Renal pelvis (tissue), 12 donors: ENCODE measurements around the gene CGGBP1. TPM values are rescaled to one million over a fixed set of nuclear protein-coding genes. Genes with fewer than 3 reads are reported as not detected.

Experiments
- DNase-seq: peaks from one replicate; pipeline ENCODE4 v3.0.0-alpha.2; 2013
- long read RNA-seq, 16 experiments: transcript quantifications; one replicate each; lab custom pipeline, GENCODE V29; 2026
- polyA plus RNA-seq, 3 donors: library from polyadenylated mRNA; unstranded; fragments of 120-200 nt; gene quantifications; one replicate each; pipeline ENCODE4 v1.2.1, GENCODE V29; 2013; ENCODE audit not compliant: insufficient read length in 3 of 3

CGGBP1 gene, protein sequence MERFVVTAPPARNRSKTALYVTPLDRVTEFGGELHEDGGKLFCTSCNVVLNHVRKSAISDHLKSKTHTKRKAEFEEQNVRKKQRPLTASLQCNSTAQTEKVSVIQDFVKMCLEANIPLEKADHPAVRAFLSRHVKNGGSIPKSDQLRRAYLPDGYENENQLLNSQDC
- 100 to 1,000 TPM; 137 to 156 (median 140) TPM for polyA plus RNA-seq
- long read RNA-seq, donor 1, full-length matches to known transcripts, result 92 of 120 reads
- long read RNA-seq, donor 1, partial matches to known transcripts, result 28 of 120 reads
- long read RNA-seq, donor 1, other reads (novel, unspliced or antisense), result 0 of 120 reads
- long read RNA-seq, donor 2, full-length matches to known transcripts, result 131 of 131 reads
- long read RNA-seq, donor 2, partial matches to known transcripts, result 0 of 131 reads
- long read RNA-seq, donor 2, other reads (novel, unspliced or antisense), result 0 of 131 reads
- long read RNA-seq, donor 3, full-length matches to known transcripts, result 146 of 146 reads
- long read RNA-seq, donor 3, partial matches to known transcripts, result 0 of 146 reads
- long read RNA-seq, donor 3, other reads (novel, unspliced or antisense), result 0 of 146 reads
- long read RNA-seq, donor 4, full-length matches to known transcripts, result 105 of 110 reads
- long read RNA-seq, donor 4, partial matches to known transcripts, result 5 of 110 reads
- long read RNA-seq, donor 4, other reads (novel, unspliced or antisense), result 0 of 110 reads
- long read RNA-seq, donor 5, full-length matches to known transcripts, result 77 of 91 reads
- long read RNA-seq, donor 5, partial matches to known transcripts, result 14 of 91 reads
- long read RNA-seq, donor 5, other reads (novel, unspliced or antisense), result 0 of 91 reads
- long read RNA-seq, donor 6, full-length matches to known transcripts, result 175 of 247 reads
- long read RNA-seq, donor 6, partial matches to known transcripts, result 60 of 247 reads
- long read RNA-seq, donor 6, other reads (novel, unspliced or antisense), result 12 of 247 reads
- long read RNA-seq, donor 7, full-length matches to known transcripts, result 193 of 245 reads
- long read RNA-seq, donor 7, partial matches to known transcripts, result 52 of 245 reads
- long read RNA-seq, donor 7, other reads (novel, unspliced or antisense), result 0 of 245 reads
- long read RNA-seq, donor 8, full-length matches to known transcripts, result 56 of 56 reads
- long read RNA-seq, donor 8, partial matches to known transcripts, result 0 of 56 reads
- long read RNA-seq, donor 8, other reads (novel, unspliced or antisense), result 0 of 56 reads
- long read RNA-seq, donor 9, full-length matches to known transcripts, result 145 of 151 reads
- long read RNA-seq, donor 9, partial matches to known transcripts, result 6 of 151 reads
- long read RNA-seq, donor 9, other reads (novel, unspliced or antisense), result 0 of 151 reads
- long read RNA-seq, donor 10, full-length matches to known transcripts, result 131 of 147 reads
- long read RNA-seq, donor 10, partial matches to known transcripts, result 6 of 147 reads
- long read RNA-seq, donor 10, other reads (novel, unspliced or antisense), result 10 of 147 reads
- long read RNA-seq, donor 11, full-length matches to known transcripts, result 122 of 127 reads
- long read RNA-seq, donor 11, partial matches to known transcripts, result 5 of 127 reads
- long read RNA-seq, donor 11, other reads (novel, unspliced or antisense), result 0 of 127 reads
- long read RNA-seq, donor 12, full-length matches to known transcripts, result 168 of 226 reads
- long read RNA-seq, donor 12, partial matches to known transcripts, result 30 of 226 reads
- long read RNA-seq, donor 12, other reads (novel, unspliced or antisense), result 28 of 226 reads
- long read RNA-seq, donor 13, full-length matches to known transcripts, result 115 of 115 reads
- long read RNA-seq, donor 13, partial matches to known transcripts, result 0 of 115 reads
- long read RNA-seq, donor 13, other reads (novel, unspliced or antisense), result 0 of 115 reads
- long read RNA-seq, donor 14, result 0 reads
- long read RNA-seq, donor 15, full-length matches to known transcripts, result 147 of 175 reads
- long read RNA-seq, donor 15, partial matches to known transcripts, result 10 of 175 reads
- long read RNA-seq, donor 15, other reads (novel, unspliced or antisense), result 18 of 175 reads
- long read RNA-seq, donor 16, full-length matches to known transcripts, result 165 of 165 reads
- long read RNA-seq, donor 16, partial matches to known transcripts, result 0 of 165 reads
- long read RNA-seq, donor 16, other reads (novel, unspliced or antisense), result 0 of 165 reads

DNA sequence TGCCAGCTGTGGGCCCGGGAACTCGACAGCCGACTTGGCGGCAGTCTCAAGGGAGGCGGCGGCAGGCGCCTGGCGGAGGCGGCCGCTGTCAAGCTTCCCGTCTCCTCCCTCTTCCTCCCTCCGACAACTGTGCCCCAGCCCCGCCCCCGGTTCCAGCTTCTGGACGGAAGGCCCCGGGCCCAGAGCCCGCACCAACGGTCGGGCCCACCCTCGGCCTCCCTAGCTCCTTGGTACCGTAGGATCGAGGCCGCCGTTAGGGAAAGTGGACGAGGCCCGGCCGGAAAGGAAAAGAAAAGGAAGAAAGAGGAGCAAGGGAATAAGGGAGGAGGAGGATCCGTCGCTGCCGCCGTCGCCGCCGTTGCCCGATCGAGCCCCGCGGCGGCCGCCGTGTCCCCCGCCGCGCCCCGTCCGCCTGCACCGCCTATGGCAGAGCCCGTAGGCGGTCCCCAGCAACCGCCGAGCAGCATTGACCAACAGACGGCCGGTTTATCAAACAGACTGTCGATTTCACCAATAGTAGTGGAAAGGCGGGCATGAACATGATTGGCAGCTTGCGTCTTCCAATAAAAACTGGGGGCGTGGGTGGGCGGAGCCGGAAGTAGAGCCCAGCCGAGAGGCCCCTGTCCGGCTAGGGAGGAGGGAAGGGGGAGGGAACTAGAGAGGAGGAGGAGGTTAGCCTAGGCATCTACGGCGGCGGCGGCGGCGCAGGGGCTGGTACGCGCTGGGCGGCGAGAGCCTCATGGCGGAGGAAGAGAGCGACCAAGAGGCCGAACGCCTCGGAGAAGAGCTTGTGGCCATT lies at the start of gene CGGBP1, which contains the start of gene ZNF654:
TSS of gene CGGBP1 (minus strand) at position 425 of the 799 bp plus-strand sequence. CDS start 3,029 bp downstream, outside the sequence.
TSS of gene ZNF654 (plus strand) at position 675 of the 799 bp plus-strand sequence. CDS start at position 740, 65 bp downstream.
- DNase-seq, result peak; percentile 99

- no peak for DNase-seq
Measured at GRCh38 chr3:88105325-88105724, 46.5 kb upstream of the CGGBP1 start.

GRCh38 chr3:88101142-88101541 lies 42.3 kb upstream of the CGGBP1 start:
- no peak for DNase-seq

DNA sequence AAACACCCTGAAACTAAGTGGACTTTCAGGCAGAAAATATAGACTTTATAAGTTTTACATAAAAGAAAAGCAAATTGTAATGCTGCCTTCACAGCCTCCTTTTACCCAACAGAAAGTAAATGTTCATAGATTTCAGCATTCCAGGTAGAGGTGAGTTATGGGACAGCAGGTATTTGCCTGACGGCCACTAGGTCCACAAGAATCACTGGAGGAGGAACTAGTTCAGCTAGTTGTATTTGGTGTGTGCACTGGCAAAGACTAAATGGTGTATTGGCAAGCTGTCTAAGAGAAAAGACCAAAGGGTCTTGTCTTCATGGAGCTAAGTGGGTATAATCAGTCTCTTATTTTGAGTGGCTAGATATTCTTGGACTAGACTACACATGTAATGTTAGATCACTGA lies 34.5 kb upstream of the CGGBP1 start:
- no peak for DNase-seq

DNA sequence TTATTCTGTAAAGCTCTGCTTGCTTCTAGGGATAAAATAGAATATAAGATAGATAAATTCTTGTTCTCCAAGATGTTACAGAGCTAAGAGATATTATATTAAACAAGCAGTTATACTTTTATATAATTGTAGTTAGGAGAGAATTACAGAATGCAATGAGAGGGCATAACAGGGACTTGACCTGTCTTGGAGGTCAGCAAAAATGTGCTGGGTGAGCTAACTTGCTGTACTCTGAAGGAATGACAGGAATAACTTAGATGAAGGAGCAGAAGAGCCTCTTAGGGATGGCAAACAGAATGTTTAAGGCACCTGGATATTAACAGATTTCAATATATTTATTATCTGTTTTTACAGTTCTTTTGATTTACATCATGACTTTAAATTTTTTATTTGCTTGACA lies 33.5 kb upstream of the CGGBP1 start:
- DNase-seq, result no peak

- DNase-seq, result no peak
Measured at GRCh38 chr3:88090681-88091080, 31.9 kb upstream of the CGGBP1 start.

DNA sequence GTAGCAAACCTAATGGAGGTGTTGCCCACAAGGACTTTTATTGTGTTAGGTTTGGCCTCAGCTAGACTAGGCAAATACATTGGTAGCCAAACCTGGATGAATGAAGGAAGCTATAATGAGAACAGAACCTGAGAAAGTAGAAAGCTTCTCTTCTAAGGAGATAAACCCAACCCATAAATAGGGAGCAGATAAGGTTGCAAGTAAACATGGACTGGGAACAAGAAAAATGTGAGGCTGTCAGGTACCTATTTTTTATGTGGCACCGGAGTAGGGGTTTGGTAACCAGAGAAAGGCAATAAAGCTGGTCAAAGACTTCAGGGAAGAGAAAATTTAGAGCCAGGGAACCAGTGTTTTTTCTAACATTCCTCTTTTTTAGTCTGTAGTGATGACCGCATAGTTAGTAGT lies 25.3 kb upstream of the CGGBP1 start:
- DNase-seq, result peak; percentile 77

DNA sequence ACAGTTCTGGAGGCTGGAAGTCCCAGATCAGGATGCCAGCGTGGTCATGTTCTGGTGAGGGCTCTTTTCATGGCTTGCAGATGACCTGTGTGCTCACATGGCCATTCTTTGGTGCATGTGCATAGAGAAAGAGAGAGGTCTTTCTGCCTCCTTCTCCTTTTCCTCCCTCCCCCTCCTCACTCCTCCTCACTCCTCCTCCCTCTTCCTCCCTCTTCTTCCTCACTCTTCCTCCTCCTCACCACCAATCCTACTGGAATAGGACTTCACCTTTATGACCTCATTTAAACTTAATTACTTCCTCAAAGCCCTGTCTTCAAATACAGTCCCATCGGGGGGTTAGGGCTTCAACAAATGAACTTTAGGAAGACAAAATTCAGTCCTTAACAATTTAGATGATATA lies 24.0 kb upstream of the CGGBP1 start:
- DNase-seq, result no peak

DNA sequence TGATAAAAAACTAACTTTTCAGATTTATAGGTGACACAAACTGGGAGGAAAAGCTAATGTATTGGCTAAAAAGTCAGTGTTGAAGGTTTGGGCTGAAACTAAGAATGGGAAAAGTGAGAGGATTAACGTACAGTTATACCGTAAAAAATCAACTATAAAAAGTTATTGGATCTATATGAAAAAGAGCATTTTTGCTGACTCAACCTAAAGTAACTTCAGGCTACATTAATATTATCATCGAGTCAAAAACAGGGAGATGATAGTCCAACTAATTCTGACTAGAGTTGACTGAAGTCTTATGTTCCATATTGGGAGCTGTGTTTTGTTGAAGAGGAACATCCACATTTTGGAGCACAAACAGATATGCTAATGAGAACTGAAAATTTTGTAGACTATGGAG lies 20.1 kb upstream of the CGGBP1 start:
- DNase-seq, result no peak

GRCh38 chr3:88076712-88077111 lies 17.9 kb upstream of the CGGBP1 start:
- no peak for DNase-seq

- DNase-seq, result no peak
Measured at GRCh38 chr3:88075497-88075896, 16.7 kb upstream of the CGGBP1 start.

DNA sequence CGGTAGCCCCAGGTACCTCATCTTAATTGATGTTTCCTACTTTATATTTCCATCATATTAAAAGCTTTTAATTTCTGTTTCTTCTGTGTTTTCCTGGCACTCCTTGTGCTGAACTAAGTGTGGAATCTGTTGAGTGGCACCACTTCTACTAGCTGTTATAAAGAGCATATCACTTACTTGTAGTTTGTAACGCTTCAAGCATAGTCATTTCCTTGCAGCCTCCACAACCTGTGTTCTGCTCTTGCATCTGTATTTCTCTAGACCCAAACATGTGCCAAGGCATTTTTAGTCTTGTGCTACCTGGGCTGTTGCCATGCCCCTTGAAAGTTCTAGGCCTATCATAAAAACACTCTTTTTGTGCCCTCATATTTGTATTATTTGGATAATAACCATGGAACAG lies 16.3 kb upstream of the CGGBP1 start:
- DNase-seq, result no peak

- no peak for DNase-seq
Measured at GRCh38 chr3:88061746-88062145, 2.9 kb upstream of the CGGBP1 start.

DNA sequence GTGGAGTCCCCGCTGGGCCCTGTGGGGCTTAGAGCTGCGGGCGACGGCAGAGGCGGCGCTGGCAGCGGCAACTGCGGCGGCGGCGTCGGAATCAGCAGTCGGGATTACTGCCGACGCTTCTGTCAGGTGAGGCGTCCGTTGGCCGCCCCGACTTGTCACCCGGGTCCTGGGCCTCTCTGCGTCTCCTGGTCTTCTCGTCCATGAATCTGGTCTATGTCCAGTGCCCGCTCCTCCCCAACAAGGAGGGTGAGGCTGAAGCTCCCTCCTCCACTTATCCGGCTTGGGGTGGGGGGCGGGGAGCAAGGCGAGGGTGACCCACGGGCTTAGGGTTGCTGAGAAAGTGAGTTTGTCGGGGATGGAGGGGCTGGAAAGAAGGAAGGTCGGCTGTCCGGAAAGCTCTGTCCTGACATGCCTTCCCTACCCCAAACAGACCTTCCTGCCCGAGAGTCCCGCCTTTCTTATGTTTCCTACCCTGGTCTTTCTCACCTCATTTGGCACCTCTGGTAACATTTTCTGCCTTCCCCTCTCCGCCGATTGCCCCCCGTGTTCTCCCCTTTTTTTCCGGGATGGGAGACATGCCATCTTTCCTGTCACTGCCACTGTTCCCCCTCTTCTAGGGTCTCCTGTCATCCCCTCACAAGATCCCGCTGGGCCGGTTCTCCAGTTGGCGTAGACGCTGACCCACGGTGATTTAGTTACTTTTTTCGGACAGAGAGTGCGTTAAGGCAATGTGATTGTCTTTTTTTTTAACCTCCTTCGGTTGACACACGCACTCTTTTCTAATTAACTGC lies 770 bp upstream of the CGGBP1 start:
- no peak for DNase-seq

GRCh38 chr3:88058306-88058580 lies 562 bp downstream of the CGGBP1 start:
- DNase-seq, result no peak

DNA sequence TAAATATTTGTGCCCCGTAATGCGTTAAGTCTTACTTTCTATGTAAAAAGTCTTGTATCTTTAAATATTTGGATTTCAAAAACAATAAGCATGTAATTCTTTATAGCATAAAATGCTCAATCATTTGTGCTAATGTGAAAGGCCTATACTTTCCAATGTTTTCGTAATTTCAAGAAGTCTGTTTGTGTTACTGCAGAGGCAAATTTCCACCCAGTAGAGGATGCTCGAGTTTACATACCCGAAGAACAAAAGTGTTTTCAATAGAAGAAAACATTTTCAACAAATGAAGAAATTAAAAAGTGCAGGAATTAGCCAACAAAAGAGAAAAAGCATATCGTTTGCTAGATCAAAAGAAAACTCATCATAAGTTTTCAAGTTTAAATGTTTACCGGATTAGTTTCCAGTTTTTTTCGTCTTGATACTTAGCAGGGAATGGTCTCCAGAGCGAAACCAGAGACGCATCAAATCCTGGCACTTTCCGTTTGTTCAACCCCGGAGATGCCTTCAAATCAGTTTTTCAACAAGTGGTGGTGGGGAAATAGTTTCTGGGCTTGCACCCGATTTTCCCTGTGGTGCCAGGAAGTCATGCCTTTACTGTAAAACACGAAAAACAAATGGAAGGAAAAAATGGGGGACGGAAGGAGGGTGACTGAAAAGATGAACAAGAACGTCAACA lies 1.0 kb downstream of the CGGBP1 start:
- DNase-seq, result peak; percentile 21

GRCh38 chr3:88046766-88047165 lies 12.0 kb downstream of the CGGBP1 start:
- DNase-seq, result no peak

GRCh38 chr3:88044411-88044810 lies 14.4 kb downstream of the CGGBP1 start:
- no peak for DNase-seq
